ENCODE measurements around the gene PSMD3.

GRCh38 chr17:39970157-39970692 lies 10.4 kb upstream of the PSMD3 start:
- TF ChIP-seq CTCF (IDR thresholded peaks at IDR 0.05) (no peak), POLR2A (IDR thresholded peaks at IDR 0.05) (no peak), POLR2AphosphoS5 (IDR thresholded peaks at IDR 0.05) (no peak), EP300 (IDR thresholded peaks at IDR 0.05) (no peak)

Measured in upper lobe of left lung (tissue), 4 donors.